H9 (cell line): ENCODE measurements around the gene OXER1. TPM values are rescaled to one million over a fixed set of nuclear protein-coding genes. Genes with fewer than 3 reads are reported as not detected.

Source experiments
- DNase-seq: peaks from one replicate; pipeline ENCODE4 v3.0.0-alpha.2; 2017
- H2AFZ ChIP-seq: one replicate; pipeline ENCODE4 v1.6.1; 2013; ENCODE audit warnings: mild to moderate bottlenecking, low read length, control low read depth, moderate library complexity
- H2AK5ac ChIP-seq: 2 replicates; pipeline ENCODE4 v1.6.1; 2013; ENCODE audit warnings: low read length, control low read depth, mixed read lengths; ENCODE audit not compliant: insufficient read length
- H2BK120ac ChIP-seq: one replicate; pipeline ENCODE4 v1.6.1; 2013; ENCODE audit warnings: low read depth, mild to moderate bottlenecking, low read length, control low read depth, inconsistent platforms; ENCODE audit not compliant: poor library complexity, severe bottlenecking
- H2BK12ac ChIP-seq: 2 replicates; pipeline ENCODE4 v1.6.1; 2013; ENCODE audit warnings: low read length, control low read depth, mixed read lengths, low read depth; ENCODE audit not compliant: insufficient read length
- H2BK15ac ChIP-seq: 2 replicates; pipeline ENCODE4 v1.6.1; 2013; ENCODE audit warnings: low read depth, low read length, control low read depth
- H2BK20ac ChIP-seq: one replicate; pipeline ENCODE4 v1.6.1; 2013; ENCODE audit warnings: low read depth, mild to moderate bottlenecking, low read length, control low read depth, inconsistent platforms; ENCODE audit not compliant: poor library complexity, severe bottlenecking
- H2BK5ac ChIP-seq: 2 replicates; pipeline ENCODE4 v1.6.1; 2013; ENCODE audit warnings: low read length, control low read depth, mixed read lengths; ENCODE audit not compliant: insufficient read length
- H3K14ac ChIP-seq: 2 replicates; pipeline ENCODE4 v1.6.1; 2013; ENCODE audit warnings: low read length, control low read depth; ENCODE audit not compliant: insufficient read depth
- H3K18ac ChIP-seq: 2 replicates; pipeline ENCODE4 v1.6.1; 2013; ENCODE audit warnings: low read depth, mild to moderate bottlenecking, mixed read lengths, low read length, control low read depth; ENCODE audit not compliant: insufficient read length
- H3K23ac ChIP-seq: 2 replicates; pipeline ENCODE4 v1.6.1; 2013; ENCODE audit warnings: low read length, control low read depth, mixed read lengths, low read depth; ENCODE audit not compliant: insufficient read length
- H3K23me2 ChIP-seq: 2 replicates; pipeline ENCODE4 v1.6.1; 2013; ENCODE audit warnings: low read depth, mild to moderate bottlenecking, mixed read lengths, low read length, control low read depth; ENCODE audit not compliant: insufficient read length, poor library complexity, severe bottlenecking
- H3K27ac ChIP-seq: 2 replicates; pipeline ENCODE4 v1.5.1; 2013; ENCODE audit warnings: low read length, control low read depth, mixed read lengths, low read depth; ENCODE audit not compliant: insufficient read length
- H3K27me3 ChIP-seq: 2 replicates; pipeline ENCODE4 v1.6.1; 2013; ENCODE audit warnings: low read length, control low read depth, inconsistent platforms; ENCODE audit not compliant: insufficient read depth
- H3K4ac ChIP-seq: 2 replicates; pipeline ENCODE4 v1.6.1; 2013; ENCODE audit warnings: low read depth, mild to moderate bottlenecking, control low read depth, inconsistent platforms, low read length, moderate library complexity
- H3K4me1 ChIP-seq: 2 replicates; pipeline ENCODE4 v1.6.1; 2013; ENCODE audit warnings: low read length, control low read depth, inconsistent platforms; ENCODE audit not compliant: insufficient read depth
- H3K4me2 ChIP-seq: 2 replicates; pipeline ENCODE4 v1.6.1; 2013; ENCODE audit warnings: low read length, control low read depth, mixed read lengths; ENCODE audit not compliant: insufficient read length, insufficient read depth
- H3K56ac ChIP-seq: 2 replicates; pipeline ENCODE4 v1.6.1; 2013; ENCODE audit warnings: low read depth, mild to moderate bottlenecking, mixed read lengths, low read length, control low read depth; ENCODE audit not compliant: insufficient read length
- H3K79me1 ChIP-seq: 2 replicates; pipeline ENCODE4 v1.6.1; 2013; ENCODE audit warnings: low read depth, mild to moderate bottlenecking, moderate library complexity, low read length, control low read depth, inconsistent platforms; ENCODE audit not compliant: insufficient read depth, poor library complexity, severe bottlenecking
- H3K79me2 ChIP-seq: 2 replicates; pipeline ENCODE4 v1.6.1; 2013; ENCODE audit warnings: low read length, control low read depth, inconsistent platforms; ENCODE audit not compliant: insufficient read depth
- H3K9ac ChIP-seq: 2 replicates; pipeline ENCODE4 v1.6.1; 2013; ENCODE audit warnings: low read length, control low read depth, mixed read lengths; ENCODE audit not compliant: insufficient read length; ENCODE audit errors: extremely low read depth
- H3K9me3 ChIP-seq: one replicate; pipeline ENCODE4 v1.6.1; 2013; ENCODE audit warnings: low read depth, low read length, inconsistent platforms; ENCODE audit not compliant: control insufficient read depth
- H3T11ph ChIP-seq: one replicate; pipeline ENCODE4 v1.6.1; 2013; ENCODE audit warnings: mild to moderate bottlenecking, low read length, control low read depth, inconsistent platforms
- H4K20me1 ChIP-seq: one replicate; pipeline ENCODE4 v1.6.1; 2013; ENCODE audit not compliant: control insufficient read depth, insufficient read length, insufficient read depth
- H4K5ac ChIP-seq: 2 replicates; pipeline ENCODE4 v1.6.1; 2013; ENCODE audit warnings: low read depth, mild to moderate bottlenecking, mixed read lengths, low read length, control low read depth; ENCODE audit not compliant: insufficient read length
- H4K8ac ChIP-seq: replicated peaks from 2 replicates; pipeline ENCODE4 v1.6.1; 2013; ENCODE audit warnings: low read length, control low read depth, mixed read lengths, low read depth; ENCODE audit not compliant: insufficient read length
- H4K91ac ChIP-seq: 2 replicates; pipeline ENCODE4 v1.6.1; 2013; ENCODE audit warnings: low read depth, mild to moderate bottlenecking, moderate library complexity, mixed read lengths, low read length, control low read depth; ENCODE audit not compliant: insufficient read length
- H3K27ac Mint-ChIP-seq, 3 experiments: 2 replicates in 2 of 3; 3 replicates in 1 of 3; pipeline ENCODE4 v1.8.0; 2020 to 2021; ENCODE audit warnings: mixed read lengths in 3 of 3, mild to moderate bottlenecking in 1 of 3, moderate library complexity in 1 of 3
- H3K27me3 Mint-ChIP-seq: 2 replicates; pipeline ENCODE4 v1.8.0; 2021; ENCODE audit warnings: low read depth, mild to moderate bottlenecking, moderate library complexity, mixed read lengths
- H3K36me3 Mint-ChIP-seq, 3 experiments: 2 replicates in 2 of 3; 3 replicates in 1 of 3; pipeline ENCODE4 v1.8.0; 2020 to 2021; ENCODE audit warnings: low read depth in 3 of 3, mixed read lengths in 3 of 3; ENCODE audit not compliant: insufficient read depth in 1 of 3
- H3K4me1 Mint-ChIP-seq, 2 experiments: 2 replicates each; pipeline ENCODE4 v1.8.0; 2020; ENCODE audit warnings: mixed read lengths in 2 of 2
- H3K4me3 Mint-ChIP-seq, 2 experiments: 2 replicates in 1 of 2; 3 replicates in 1 of 2; pipeline ENCODE4 v1.8.0; 2020 to 2021; ENCODE audit warnings: mild to moderate bottlenecking in 2 of 2, mixed read lengths in 2 of 2, moderate library complexity in 1 of 2
- H3K9me3 Mint-ChIP-seq, 2 experiments: 2 replicates in 1 of 2; 3 replicates in 1 of 2; pipeline ENCODE4 v1.8.0; 2020; ENCODE audit warnings: mild to moderate bottlenecking in 2 of 2, mixed read lengths in 2 of 2, moderate library complexity in 1 of 2
- WGBS: extraction: QIAGEN DNeasy Blood & Tissue Kit; methylation state at CpG from one replicate; pipeline ENCODE4 v1.1.7; 2013; ENCODE audit warnings: missing lambda C conversion rate, low lambda C conversion rate, mixed read lengths; ENCODE audit not compliant: insufficient read length; ENCODE audit errors: extremely low coverage; 5-methylcytosine and 5-hydroxymethylcytosine counted together
- total RNA-seq: library from RNA; stranded (reverse); gene quantifications from 2 replicates; pipeline ENCODE4 v1.2.1, GENCODE V29; 2021
- TF ChIP-seq, protein P1 (sequence below): fragments of 200-600 bp; sonication (generic); conservative IDR thresholded peaks from 3 replicates; pipeline ENCODE4 v1.8.0; 2021; ENCODE audit warnings: antibody characterized with exemption, mild to moderate bottlenecking

The OXER1 gene
- total RNA-seq, 1 experiment from 2014 or later = 1.6 TPM

DNA sequence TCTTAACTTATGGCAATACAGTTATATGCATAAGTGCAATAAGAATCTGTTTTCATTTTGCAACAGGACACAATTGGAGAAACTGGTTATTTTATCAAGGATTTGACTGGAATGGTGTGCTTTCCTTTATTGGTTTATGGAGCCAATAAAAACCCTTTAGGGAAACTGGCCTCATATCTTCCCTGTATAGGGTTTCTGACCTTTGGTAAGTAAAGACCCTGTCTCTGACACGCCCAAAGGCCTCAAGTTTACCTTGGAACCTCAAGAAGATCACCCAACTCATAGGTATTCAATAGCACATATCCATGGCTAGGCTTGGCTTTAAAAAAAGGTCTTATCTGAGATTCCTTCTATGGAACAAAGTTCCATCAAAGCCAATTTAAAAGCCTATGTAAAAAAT is 17.2 kb upstream of the OXER1 start:
- Mint-ChIP-seq H3K4me3 (no peak overlapping the region), H3K4me1 (peaks cover 0 to 6% of the 10 kb centered on the region in 2 experiments; a peak in 2 of 4 replicates), H3K36me3 (peaks cover 15 to 54% (median 40%) of the 10 kb centered on the region in 3 experiments), H3K27ac (no peak overlapping the region), H3K27me3 (no peaks in the 10 kb centered on the region; the same call in 1 of the 2 replicates), H3K9me3 (peaks cover 48 to 49% of the 10 kb centered on the region in 2 experiments)
- Histone ChIP-seq H3K4me2 (no peak overlapping the region), H2BK15ac (no peak overlapping the region), H3K27me3 (no peaks in the 10 kb centered on the region), H3K9ac (no peak overlapping the region), H3K56ac (no peak overlapping the region), H2AFZ (no peak overlapping the region), H3K79me1 (no peaks in the 10 kb centered on the region), H4K20me1 (no peaks in the 10 kb centered on the region), H4K91ac (no peak overlapping the region), H3K9me3 (peaks cover 7% of the 10 kb centered on the region), H3K4ac (no peak overlapping the region), H2BK20ac (no peak overlapping the region), H4K8ac (no peak overlapping the region), H3K18ac (no peak overlapping the region), H4K5ac (no peak overlapping the region), H3K14ac (no peak overlapping the region), H2BK12ac (no peak overlapping the region), H2BK5ac (no peak overlapping the region), H2BK120ac (no peak overlapping the region), H3K23ac (no peak overlapping the region), H3K23me2 (no peaks in the 10 kb centered on the region), H3K4me1 (no peaks in the 10 kb centered on the region), H3K27ac (no peak overlapping the region), H3K79me2 (no peaks in the 10 kb centered on the region), H2AK5ac (no peak overlapping the region), H3T11ph (no peak overlapping the region)
- no peak for DNase-seq
- TF ChIP-seq, protein P1, sequence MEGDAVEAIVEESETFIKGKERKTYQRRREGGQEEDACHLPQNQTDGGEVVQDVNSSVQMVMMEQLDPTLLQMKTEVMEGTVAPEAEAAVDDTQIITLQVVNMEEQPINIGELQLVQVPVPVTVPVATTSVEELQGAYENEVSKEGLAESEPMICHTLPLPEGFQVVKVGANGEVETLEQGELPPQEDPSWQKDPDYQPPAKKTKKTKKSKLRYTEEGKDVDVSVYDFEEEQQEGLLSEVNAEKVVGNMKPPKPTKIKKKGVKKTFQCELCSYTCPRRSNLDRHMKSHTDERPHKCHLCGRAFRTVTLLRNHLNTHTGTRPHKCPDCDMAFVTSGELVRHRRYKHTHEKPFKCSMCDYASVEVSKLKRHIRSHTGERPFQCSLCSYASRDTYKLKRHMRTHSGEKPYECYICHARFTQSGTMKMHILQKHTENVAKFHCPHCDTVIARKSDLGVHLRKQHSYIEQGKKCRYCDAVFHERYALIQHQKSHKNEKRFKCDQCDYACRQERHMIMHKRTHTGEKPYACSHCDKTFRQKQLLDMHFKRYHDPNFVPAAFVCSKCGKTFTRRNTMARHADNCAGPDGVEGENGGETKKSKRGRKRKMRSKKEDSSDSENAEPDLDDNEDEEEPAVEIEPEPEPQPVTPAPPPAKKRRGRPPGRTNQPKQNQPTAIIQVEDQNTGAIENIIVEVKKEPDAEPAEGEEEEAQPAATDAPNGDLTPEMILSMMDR = no peak
- no CpG with 5 or more reads among the region's 1 CpG for WGBS
